Stimulated activated CD4-positive, alpha-beta T cell treated with anti-CD3 and anti-CD28 coated beads, Interleukin-15, amount 100 ng/mL, for 24 hours (primary cell): ENCODE results near the gene CASZ1.

Experiments
- DNase-seq: peaks from one replicate; pipeline ENCODE4 v3.0.0-alpha.2; 2020

The CASZ1 gene

GRCh38 chr1:10722803-10723202, 73.6 kb downstream of the CASZ1 start:
- DNase-seq = no peak

DNA sequence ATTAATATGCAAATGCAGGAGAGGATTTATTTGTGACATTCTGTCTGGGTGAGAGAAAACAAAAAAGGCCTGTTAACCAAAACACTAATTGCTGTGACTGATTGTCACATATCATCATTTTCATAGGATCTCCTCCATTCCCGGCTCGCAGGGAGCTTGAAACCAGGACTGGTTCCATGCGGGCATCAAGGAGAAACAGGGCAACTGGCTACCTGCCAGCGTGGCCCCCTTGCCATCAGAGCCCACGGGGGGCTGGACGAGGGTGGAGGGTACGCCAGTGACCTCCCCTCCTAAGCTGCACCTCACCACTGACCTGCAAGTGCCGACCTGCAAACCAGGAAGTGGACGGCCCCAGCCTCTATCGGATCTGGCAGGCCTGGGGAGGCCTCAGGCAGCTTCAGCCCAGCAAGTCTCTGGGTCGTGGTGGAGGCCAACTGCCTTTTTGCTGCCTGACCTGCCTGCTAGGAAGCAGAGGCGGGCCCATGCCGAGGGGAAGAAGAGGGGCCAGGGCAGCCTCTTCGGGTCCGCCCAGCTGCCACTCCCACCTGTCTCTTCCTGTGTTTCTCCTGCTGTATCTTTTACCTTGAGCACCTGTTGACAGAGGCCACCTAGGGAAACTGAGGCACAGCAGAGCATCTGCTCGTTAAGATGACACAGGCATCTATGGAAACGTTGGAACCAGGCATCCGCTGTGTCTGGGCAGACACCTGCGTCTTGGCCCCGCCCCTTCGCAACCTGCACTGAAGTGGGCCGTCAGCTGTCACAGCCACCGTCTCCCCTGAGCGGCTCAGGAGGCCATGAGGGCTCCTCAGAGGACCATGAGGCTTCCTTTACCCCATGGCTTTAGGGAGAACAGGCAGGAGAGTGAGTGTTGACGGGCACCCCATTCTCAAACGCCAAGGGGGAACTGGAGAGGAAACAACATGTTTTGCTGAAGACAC, 74.8 kb downstream of the CASZ1 start:
- no peak for DNase-seq

DNA sequence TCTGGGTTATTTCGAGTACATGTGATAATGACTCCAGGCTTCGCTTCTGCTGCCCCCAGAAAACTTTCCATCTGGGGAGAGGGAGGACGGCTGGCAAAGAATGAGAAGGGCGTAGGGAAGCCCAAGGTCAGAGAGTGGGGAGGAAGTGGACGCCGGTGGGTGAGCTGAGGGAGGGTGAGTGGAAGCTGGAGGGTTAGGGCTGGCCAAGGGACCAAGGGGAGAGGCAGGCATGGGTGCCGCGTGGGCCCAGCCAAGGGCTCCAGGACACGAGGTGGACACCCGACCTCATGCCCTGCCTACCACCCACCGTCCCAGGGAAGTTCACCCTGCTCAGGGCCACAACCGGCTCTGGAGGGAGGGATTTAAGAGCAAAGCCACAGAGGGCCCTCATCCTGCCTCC, 75.8 kb downstream of the CASZ1 start:
- no peak for DNase-seq

- DNase-seq = no peak
These were observed 78.4 kb downstream of the CASZ1 start for GRCh38 chr1:10718083-10718415.

GRCh38 chr1:10717296-10718082, 79.0 kb downstream of the CASZ1 start:
- no peak for DNase-seq

DNA sequence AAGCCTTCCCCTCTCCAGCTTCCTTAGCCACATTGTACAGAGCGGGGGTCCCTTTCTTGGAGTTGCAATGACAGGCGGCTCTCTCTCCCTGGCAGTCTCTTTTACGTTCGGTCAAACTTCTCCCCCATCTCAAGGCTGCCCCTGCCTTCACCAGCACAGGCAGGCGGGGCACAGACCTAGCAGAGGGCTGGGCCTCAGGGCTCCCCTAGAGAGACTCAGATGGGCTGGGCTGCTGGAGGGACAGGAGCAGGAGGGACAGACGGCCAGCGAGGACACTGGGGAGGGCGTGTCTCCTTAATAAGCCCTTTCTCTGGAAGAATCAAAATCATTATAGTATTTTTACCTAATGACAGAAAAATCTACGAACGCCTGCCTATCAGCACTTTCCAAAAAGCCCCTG, 79.6 kb downstream of the CASZ1 start:
- no peak for DNase-seq

DNA sequence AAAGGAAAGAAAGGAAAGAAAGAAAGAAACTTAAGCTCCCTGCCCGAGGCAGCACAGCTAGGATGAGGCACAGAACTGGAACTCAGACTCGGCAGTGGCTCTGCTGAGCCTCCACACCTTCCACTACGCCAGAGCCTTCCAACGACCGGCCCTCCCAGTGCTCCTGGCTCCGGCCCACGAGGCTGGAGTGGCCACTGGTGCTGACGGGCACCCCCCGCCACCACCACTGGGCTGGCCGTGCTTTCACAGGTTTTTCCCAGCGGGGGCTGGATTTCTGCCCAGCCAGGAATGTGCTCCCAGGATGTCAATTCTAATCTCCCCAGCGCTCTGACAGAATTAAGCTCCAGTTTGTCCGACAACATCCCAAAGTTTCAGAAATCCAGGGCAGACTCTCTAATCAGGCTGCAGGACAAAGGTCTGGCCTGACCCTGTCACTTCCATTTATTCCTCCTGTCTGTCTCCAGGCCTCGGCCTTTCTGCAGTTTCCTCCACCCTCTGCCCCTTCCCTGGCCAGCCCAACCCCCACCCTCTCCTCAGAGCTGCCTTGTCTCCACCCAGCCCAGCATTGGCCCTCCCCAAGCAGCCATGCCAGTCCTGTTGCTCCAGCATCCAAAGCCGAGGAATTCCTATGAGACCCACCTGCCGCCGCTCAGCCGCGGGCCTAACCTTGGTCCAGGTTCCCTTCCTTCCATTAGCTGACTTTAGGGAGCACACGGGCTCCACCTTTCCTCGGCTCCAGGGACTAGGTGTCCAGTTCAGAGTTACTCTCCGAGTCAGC, 81.9 kb downstream of the CASZ1 start:
- DNase-seq = no peak

GRCh38 chr1:10713614-10714013, 82.8 kb downstream of the CASZ1 start:
- no peak for DNase-seq

- no peak for DNase-seq
These were observed 83.7 kb downstream of the CASZ1 start for GRCh38 chr1:10712568-10713362.

GRCh38 chr1:10710489-10710888, 86.0 kb downstream of the CASZ1 start:
- no peak for DNase-seq

GRCh38 chr1:10709646-10710045, 86.8 kb downstream of the CASZ1 start:
- DNase-seq = no peak

DNA sequence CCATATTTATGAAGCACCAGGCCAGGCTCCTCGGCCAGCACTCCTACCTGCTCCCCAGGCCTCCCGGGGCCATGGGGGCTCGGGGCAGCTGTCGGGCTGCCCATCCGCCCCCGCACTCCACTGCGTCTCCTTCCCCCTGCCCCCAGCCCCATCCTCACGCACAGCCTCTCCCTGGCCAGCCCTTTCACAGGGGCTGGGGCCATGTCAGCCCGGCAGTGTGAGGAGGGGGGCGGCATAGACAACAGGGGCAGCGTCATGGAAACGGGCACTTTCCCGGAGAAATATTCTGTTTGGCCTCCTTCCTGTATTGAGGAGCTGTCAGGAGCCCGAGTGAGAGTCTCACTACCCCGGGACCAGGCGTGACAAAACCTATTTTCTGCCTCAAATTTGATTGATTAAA, 87.3 kb downstream of the CASZ1 start:
- DNase-seq = no peak

GRCh38 chr1:10708757-10709156, 87.7 kb downstream of the CASZ1 start:
- DNase-seq = no peak

GRCh38 chr1:10707208-10707607, 89.2 kb downstream of the CASZ1 start:
- DNase-seq = no peak

DNA sequence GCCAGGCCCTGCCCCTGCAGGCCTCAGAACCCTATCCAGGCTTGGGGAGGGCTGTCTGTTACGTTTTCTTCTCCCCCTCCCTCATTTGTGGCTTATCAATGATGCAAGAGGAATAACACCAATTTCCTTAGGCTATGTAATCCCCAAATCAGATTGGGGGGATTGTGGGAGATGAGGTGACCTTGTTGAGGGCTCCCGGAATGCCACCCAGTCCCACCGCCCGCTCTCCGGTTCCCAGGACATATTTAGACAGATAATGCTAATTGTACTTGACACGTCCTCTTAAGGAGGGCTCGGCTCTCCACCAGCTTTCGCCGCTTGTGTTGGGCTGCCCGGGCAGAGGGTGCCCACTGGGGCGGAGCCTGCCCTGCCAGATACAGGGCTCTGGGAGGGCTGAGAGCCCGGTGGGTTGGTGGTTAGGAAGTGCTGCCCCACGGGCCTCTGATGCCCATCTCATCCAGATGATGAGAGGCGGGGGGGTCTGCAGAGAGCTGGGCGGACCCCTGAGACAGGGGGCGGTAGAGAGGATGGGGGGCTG, 90.0 kb downstream of the CASZ1 start:
- no peak for DNase-seq

- no peak for DNase-seq
These were observed 90.5 kb downstream of the CASZ1 start for GRCh38 chr1:10705953-10706352.

- no peak for DNase-seq
These were observed 92.0 kb downstream of the CASZ1 start for GRCh38 chr1:10704368-10704882.

GRCh38 chr1:10703702-10704101, 92.7 kb downstream of the CASZ1 start:
- DNase-seq = no peak

DNA sequence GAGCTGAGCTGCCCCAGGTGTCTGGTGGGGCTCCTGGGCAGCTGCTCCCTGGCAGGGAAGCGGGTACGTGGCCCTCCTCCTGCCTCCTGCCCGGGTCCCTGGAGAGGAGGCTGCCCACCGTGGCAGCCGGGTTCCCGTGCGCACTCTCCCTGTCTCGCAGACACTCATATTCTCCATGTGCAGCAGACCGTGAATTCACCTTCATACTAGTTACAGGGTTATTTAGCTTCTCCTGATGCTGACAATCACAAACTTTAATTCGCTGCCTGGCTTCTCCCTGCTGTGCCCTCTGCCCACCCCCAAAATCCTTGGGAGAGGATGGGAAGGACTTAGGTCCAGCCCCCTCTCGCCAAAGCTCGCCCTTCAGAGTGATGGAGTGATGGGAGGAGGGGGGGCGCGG, 95.3 kb downstream of the CASZ1 start:
- DNase-seq = no peak

GRCh38 chr1:10699470-10699835, 97.0 kb downstream of the CASZ1 start:
- DNase-seq = no peak

GRCh38 chr1:10698726-10699469, 97.5 kb downstream of the CASZ1 start:
- no peak for DNase-seq
